ENCODE data around the gene FCRLA.
"Not testable (repeated sequence)": the region's sequence is repeated elsewhere in the genome, so short reads cannot be mapped to it uniquely, and the experiment has no call there.

The FCRLA gene, protein sequence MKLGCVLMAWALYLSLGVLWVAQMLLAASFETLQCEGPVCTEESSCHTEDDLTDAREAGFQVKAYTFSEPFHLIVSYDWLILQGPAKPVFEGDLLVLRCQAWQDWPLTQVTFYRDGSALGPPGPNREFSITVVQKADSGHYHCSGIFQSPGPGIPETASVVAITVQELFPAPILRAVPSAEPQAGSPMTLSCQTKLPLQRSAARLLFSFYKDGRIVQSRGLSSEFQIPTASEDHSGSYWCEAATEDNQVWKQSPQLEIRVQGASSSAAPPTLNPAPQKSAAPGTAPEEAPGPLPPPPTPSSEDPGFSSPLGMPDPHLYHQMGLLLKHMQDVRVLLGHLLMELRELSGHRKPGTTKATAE

DNA sequence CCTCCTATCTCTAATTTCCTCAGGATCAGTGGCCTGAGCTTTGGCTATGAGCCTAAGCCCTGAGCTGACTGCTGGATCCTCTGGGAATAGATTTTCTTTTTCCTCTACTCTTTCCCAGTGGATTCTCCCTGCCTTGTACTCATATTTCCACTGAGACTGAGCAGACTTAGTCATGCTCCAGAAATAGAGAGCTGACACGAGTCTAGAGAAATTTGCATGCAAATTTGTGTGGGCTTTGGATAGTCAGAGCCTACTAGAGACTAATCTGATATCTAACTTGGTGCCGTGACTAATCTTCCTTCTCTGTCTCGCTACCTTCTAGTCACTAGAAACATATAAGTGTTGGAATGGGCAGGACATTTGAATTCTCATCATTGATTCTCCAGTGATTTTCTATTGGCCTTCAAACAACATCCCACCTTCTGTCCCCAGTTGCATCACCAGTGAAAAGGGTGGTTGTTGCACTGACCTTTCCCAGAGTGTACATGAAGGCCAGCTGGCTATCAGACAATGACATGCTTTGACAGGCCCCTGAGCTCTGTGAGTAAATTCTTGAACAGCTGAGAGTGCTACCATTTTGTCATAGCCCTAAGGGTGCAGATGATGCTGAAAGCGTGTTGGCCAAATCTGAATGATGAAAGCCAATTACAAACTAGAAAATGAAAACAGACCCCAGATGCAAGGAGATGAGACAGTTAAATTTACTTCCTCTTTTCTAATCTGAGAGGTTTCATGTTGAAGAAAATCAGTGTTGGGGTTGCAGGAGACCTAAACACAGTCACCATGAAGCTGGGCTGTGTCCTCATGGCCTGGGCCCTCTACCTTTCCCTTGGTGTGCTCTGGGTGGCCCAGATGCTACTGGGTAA lies at the start of gene FCRLA:
Gene FCRLA, plus strand, starts transcription at position 748 of the 866 bp plus-strand sequence. Its CDS starts 36 bp downstream, at position 784.
- TF ChIP-seq, protein P1, sequence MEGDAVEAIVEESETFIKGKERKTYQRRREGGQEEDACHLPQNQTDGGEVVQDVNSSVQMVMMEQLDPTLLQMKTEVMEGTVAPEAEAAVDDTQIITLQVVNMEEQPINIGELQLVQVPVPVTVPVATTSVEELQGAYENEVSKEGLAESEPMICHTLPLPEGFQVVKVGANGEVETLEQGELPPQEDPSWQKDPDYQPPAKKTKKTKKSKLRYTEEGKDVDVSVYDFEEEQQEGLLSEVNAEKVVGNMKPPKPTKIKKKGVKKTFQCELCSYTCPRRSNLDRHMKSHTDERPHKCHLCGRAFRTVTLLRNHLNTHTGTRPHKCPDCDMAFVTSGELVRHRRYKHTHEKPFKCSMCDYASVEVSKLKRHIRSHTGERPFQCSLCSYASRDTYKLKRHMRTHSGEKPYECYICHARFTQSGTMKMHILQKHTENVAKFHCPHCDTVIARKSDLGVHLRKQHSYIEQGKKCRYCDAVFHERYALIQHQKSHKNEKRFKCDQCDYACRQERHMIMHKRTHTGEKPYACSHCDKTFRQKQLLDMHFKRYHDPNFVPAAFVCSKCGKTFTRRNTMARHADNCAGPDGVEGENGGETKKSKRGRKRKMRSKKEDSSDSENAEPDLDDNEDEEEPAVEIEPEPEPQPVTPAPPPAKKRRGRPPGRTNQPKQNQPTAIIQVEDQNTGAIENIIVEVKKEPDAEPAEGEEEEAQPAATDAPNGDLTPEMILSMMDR (IDR thresholded peaks at IDR 0.05; ENCODE audit: low read length, missing control alignments), result no peak
- DNase-seq (ENCODE audit: low read depth), result peak; percentile 89
- no peak within 1 kb of the TSS for H3K4me3 ChIP-seq (replicated peaks; ENCODE audit: low read depth, low read length)

DNA sequence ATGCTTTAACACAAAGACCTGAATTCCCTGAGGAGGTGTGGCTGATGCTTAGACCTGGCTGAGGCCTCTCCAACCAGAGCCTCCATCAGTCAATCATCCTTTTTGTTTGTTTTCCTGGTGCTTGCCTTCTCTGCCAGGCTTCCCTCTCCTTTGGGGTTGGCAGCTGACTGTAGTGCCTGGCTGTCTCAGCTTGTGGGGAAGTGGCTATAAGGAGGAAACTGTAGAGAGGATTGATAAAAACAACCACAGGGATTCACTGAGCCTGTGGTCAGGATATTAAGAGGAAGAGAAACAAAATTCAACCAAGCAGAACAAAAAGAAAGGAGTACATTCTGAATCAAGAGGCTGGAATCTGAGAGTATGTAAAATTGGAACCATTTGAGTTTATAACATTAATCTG lies 48.5 kb upstream of the FCRLA start:
- not testable (repeated sequence) for H3K4me3 ChIP-seq (replicated peaks; ENCODE audit: low read depth, low read length); DNase-seq (ENCODE audit: low read depth)

DNA sequence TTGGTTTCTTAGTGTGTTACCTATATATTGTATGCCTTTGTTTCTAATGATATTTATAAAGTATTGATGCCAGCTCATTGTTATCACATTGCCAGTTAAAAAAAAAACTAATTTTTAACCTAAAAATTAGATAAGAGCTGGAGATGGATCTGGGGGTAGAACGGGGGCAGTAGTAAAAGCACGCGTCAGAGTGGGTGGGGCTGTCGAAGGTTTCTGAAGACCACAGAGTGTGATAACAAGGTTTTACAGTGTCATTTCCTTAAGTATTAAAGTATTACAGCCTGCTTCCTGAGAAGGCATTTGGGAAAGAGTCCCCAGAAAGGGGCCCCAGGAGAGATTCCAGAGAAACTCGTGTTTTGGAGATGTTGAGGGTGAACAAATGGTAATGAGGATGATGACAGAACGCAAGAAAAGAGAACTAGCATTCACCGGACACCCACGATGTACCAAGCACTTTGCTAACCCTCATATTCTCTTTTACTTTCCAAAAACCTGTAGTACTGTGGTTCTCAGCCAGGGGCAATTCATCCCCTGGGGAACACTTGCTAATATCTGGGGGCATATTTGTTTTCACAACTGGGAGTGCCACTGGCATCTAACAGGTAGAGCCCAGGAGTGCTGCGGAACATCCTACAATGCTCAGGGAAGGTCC lies 45.2 kb upstream of the FCRLA start:
- DNase-seq (ENCODE audit: low read depth); H3K4me3 ChIP-seq (replicated peaks; ENCODE audit: low read depth, low read length): not testable (repeated sequence)

GRCh38 chr1:161662684-161663339 lies 44.2 kb upstream of the FCRLA start, which contains the start of gene FCGR2B:
TSS of gene FCGR2B (plus strand) at chr1:161663143. CDS start at chr1:161663242, 99 bp downstream.
- not testable (repeated sequence) for DNase-seq (ENCODE audit: low read depth); H3K4me3 ChIP-seq (replicated peaks; ENCODE audit: low read depth, low read length)

DNA sequence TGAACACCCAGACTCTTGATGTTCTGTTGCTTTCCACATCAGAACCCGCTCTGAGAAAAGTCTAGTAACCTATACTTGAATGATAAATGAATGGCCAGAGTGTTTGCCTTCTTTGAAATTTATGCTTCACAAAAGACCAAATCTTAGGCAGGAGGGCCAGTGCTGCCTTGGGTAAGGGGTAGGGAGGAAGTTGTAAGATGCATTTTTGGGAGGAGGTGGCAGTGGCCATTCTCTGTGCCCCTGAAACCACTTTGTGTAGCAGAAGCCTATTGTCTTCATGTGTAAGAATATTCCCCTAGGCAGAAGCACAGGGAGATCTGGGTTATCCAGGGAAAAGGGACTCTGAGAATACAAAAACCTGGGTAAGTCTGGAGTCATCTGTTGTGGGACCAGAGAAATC lies 43.5 kb upstream of the FCRLA start:
- not testable (repeated sequence) for H3K4me3 ChIP-seq (replicated peaks; ENCODE audit: low read depth, low read length)

GRCh38 chr1:161664689-161665088 lies 42.3 kb upstream of the FCRLA start:
- not testable (repeated sequence) for H3K4me3 ChIP-seq (replicated peaks; ENCODE audit: low read depth, low read length); DNase-seq (ENCODE audit: low read depth)

More for the DNA sequence above, 43.5 kb upstream of the FCRLA start:
- not testable (repeated sequence) for DNase-seq (ENCODE audit: low read depth)

GRCh38 chr1:161671045-161672020 lies 35.7 kb upstream of the FCRLA start:
- not testable (repeated sequence) for H3K4me3 ChIP-seq (replicated peaks; ENCODE audit: low read depth, low read length)
- peak; percentile 18 for DNase-seq (ENCODE audit: low read depth)

DNA sequence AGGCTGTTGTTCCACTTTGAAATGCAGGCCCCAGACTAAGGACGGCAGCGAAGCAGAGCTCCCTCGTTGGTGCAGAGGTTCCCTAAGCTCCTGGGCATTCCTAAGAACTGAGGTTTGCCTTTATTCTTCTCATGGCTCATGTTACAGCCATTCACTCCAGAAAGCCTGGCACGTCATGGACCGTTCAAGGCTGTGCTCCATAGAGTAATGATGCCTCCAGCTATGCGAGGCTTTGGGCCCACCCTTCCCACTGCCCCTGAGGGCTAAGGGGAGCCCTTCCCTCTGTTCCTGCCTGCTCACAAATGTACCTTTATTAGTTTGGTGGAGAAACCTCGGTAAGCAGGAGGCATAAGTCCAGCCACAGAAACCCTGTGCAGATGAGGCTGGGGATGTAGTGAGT lies 33.6 kb upstream of the FCRLA start:
- DNase-seq (ENCODE audit: low read depth); H3K4me3 ChIP-seq (replicated peaks; ENCODE audit: low read depth, low read length): not testable (repeated sequence)

GRCh38 chr1:161674447-161674846 lies 32.6 kb upstream of the FCRLA start:
- not testable (repeated sequence) for H3K4me3 ChIP-seq (replicated peaks; ENCODE audit: low read depth, low read length); DNase-seq (ENCODE audit: low read depth)

- H3K4me3 ChIP-seq (replicated peaks; ENCODE audit: low read depth, low read length); DNase-seq (ENCODE audit: low read depth): not testable (repeated sequence)
These were observed 32.1 kb upstream of the FCRLA start for GRCh38 chr1:161674908-161675307.

DNA sequence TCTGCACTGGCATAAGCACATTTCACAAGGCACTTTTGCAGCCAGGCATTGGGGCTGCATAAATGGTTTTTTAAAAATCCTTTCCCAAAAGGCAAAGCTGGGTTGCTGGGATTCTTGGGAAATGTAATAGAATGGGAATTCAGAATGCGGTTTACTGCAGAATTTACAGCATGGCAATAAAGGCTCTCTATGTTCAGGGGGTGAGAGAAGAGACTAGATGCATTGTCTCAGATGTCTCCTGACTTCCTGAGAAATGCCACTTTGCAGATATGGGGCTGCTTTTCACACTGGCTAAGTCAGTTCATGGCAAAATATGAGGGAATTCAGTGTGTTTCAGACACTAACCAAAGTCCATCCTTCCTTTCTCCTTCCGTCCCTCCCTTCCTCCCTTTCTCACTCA lies 30.6 kb upstream of the FCRLA start:
- DNase-seq (ENCODE audit: low read depth), result no peak
- TF ChIP-seq, protein P1 (IDR thresholded peaks at IDR 0.05; ENCODE audit: low read length, missing control alignments), result no peak
- H3K4me3 ChIP-seq (replicated peaks; ENCODE audit: low read depth, low read length), result no peak overlapping the region

Data from fibroblast of pulmonary artery (primary cell).